Stimulated activated CD4-positive, alpha-beta T cell treated with anti-CD3 and anti-CD28 coated beads, TNF-alpha, amount 100 ng/mL, for 24 hours (primary cell): ENCODE results near the gene ABCD1.

Experiments
- DNase-seq, 3 experiments: peaks; one replicate each; pipeline ENCODE4 v3.0.0-alpha.2; 2020; ENCODE audit warnings: low read depth in 3 of 3

Gene ABCD1

DNA sequence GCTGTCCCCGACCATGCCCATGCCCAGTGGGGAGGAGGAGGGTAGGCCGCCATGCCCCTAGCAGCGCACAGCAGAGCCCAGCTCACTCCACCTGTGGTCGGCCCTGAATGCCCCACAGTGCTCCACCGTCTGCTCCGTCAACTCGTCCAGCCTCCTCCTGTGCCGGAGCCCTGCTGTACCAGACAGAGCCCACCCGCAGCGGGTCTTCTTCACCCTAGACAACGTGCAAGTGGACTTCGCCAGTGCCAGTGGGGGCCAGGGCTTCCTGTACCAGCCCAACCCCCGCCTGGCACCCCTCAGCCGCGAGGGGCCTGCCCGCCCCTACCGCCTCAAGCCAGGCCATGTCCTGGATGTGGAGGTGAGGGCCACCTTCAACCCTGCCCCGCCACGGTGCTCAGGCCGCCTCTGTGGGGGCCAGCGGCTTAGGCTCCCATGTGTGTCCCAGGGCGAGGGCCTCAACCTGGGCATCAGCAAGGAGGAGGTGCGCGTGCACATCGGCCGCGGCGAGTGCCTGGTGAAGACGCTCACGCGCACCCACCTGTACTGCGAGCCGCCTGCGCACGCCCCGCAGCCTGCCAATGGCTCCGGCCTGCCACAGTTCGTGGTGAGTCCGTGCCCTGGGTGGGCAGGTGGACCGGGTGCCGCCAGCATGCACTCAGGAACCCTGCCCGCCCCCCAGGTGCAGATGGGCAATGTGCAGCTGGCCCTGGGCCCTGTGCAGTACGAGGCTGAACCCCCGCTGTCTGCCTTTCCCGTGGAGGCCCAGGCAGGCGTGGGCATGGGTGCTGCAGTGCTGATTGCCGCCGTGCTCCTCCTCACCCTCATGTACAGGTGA lies 49.3 kb downstream of the ABCD1 start:
- DNase-seq: no peak

DNA sequence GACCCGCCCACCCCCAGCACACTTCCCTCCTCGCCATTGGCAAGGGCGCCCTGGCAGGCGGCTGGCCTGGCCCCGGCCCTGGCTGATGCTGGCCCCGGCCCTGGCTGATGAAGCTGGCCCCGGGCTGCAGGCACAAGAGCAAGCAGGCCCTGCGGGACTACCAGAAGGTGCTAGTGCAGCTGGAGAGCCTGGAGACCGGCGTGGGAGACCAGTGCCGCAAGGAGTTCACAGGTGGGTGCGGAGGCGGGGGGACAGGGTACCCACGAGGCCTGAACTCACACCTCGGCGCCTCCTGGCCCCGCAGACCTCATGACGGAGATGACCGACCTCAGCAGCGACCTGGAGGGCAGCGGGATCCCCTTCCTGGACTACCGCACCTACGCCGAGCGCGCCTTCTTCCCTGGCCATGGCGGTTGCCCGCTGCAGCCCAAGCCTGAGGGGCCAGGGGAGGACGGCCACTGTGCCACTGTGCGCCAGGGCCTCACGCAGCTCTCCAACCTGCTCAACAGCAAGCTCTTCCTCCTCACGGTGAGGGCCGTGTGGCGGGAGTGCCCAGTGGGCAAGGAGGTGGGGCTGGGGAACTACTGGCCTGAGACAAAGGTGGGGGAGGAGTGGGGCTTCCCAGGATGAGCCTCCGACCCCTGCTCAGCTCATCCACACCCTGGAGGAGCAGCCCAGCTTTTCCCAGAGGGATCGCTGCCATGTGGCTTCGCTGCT lies 50.1 kb downstream of the ABCD1 start:
- no peak for DNase-seq

- DNase-seq: no peak
Observed at GRCh38 chrX:153775293-153776119, 50.9 kb downstream of the ABCD1 start.

DNA sequence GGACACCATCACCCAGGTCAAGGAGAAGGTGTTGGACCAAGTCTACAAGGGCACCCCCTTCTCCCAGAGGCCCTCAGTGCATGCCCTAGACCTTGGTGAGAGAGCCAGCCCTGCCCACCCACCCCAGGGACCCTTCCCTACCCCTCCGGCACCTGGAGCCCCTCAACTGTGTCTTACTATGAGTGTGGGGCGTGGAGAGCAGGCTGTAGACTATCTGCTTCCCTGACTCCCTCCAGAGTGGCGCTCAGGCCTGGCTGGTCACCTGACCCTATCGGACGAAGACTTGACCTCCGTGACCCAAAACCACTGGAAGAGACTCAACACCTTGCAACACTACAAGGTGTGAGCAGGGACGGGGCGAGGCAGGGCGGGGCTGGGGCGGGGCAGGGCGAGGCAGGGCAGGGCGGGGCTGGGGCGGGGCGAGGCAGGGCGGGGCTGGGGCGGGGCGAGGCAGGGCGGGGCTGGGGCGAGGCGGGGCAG lies 51.5 kb downstream of the ABCD1 start:
- DNase-seq: no peak

DNA sequence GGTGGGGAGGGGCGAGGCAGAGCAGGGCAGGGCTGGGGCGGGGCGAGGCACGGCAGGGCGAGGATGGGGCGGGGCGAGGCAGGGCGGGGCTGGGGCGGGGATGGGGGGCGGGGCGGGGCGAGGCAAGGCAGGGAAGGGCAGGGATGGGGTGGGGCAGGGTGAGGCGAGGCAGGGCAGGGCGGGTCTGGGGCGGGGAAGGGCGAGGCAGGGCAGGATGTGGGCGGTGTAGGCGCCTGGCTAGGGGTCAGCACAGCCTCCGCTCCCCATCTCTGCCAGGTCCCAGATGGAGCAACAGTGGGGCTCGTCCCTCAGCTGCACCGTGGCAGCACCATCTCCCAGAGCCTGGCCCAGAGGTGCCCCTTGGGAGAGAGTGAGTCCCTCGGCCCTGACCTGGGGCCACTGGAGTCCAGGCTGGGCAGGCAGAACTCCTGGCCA lies 52.0 kb downstream of the ABCD1 start:
- DNase-seq: no peak

DNA sequence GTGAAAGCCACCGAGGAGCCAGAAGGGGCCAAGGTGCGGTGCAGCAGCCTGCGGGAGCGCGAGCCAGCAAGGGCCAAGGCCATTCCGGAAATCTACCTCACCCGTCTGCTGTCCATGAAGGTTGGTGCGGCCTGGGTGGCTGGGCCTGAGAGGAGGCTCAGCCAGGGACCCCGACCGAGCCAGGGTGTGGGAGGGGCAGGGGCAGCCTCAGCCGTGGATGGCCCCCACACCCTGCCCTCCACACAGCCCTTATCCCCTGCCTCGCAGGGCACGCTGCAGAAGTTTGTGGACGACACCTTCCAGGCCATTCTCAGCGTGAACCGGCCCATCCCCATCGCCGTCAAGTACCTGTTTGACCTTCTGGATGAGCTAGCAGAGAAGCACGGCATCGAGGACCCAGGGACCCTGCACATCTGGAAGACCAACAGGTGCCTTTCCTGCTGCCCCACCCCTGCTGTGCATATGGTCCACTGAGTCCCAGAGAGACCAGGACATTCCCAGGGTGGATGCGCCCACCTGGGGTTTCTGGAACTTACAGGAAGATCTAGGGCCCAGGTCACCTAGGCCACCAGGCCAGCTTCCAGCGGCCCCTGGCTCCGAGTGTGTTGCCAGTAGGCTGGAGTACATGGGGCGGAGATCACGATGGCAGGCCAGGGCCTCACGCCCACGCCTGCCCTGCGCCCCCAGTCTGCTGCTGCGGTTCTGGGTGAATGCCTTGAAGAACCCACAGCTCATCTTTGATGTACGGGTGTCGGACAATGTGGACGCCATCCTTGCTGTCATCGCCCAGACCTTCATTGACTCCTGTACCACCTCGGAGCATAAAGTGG lies 52.8 kb downstream of the ABCD1 start:
- DNase-seq: no peak

GRCh38 chrX:153778181-153778580 lies 53.5 kb downstream of the ABCD1 start:
- no peak for DNase-seq

GRCh38 chrX:153778684-153779101 lies 54.0 kb downstream of the ABCD1 start:
- DNase-seq: no peak

- DNase-seq: no peak
Observed at GRCh38 chrX:153779891-153780677, 55.4 kb downstream of the ABCD1 start.

GRCh38 chrX:153780678-153781427 lies 56.2 kb downstream of the ABCD1 start, which contains the start of gene SRPK3:
TSS of gene SRPK3 (plus strand) at chrX:153781041. CDS start at chrX:153781087, 46 bp downstream.
- no peak for DNase-seq

- DNase-seq: no peak
Observed at GRCh38 chrX:153781428-153782047, 56.9 kb downstream of the ABCD1 start.

GRCh38 chrX:153782313-153782712 lies 57.7 kb downstream of the ABCD1 start:
- no peak for DNase-seq

GRCh38 chrX:153782871-153783270 lies 58.2 kb downstream of the ABCD1 start:
- DNase-seq: no peak

DNA sequence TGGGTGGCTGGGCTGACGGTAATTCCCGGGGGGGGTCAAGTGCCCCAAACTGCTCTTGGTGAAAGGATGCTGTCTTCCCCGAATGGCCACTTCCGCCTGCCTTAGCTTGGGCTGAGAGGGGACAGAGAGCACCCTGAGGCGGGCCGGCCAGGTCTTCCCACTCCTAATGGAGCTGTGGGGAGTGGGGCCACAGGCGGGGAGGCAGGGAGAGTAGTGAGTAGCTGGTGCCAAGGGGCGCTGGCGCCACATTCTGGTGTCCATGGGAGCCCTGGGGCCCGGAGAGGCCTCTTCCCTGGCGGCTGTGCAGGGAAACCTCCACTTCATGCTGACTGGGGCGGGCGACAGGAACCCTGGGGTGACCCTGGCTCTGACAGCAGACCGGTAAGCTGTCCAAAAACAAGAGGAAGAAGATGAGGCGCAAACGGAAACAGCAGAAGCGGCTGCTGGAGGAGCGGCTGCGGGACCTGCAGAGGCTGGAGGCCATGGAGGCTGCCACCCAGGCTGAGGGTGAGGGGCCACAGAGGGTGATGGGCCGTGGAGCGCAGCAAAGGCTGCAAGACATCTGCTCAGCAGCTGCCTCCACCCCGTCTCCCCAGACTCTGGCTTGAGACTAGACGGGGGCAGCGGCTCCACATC lies 58.8 kb downstream of the ABCD1 start:
- DNase-seq: no peak

GRCh38 chrX:153784325-153784967 lies 59.8 kb downstream of the ABCD1 start:
- no peak for DNase-seq

DNA sequence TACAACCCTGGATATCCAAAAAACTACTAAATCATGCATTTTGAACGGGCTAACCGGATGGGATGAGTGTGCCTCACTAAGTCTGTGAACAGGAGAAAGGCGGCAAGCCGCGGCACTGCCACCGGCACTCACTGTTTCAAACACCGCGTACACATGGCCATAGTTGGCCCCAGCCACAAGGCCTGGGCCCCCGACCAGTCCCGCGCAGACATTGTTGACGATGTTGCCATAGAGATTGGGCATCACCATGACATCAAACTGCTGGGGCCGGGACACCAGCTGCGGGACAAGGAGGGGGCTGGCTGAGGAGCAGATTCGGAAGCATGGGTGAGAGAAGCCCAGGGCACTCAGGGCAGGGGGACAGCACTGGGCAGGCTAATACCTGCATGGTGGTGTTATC lies 62.0 kb downstream of the ABCD1 start:
- no peak for DNase-seq

GRCh38 chrX:153789654-153790053 lies 65.0 kb downstream of the ABCD1 start:
- DNase-seq: no peak
